Right forelimb (tissue), 1 donor: ENCODE data around the gene SV2C.
A peak's percentile ranks its signal among the peaks of the same experiment; 100 is the strongest.
"Not testable (repeated sequence)": the region's sequence is repeated elsewhere in the genome, so short reads cannot be mapped to it uniquely, and the experiment has no call there.

Source experiments
- DNase-seq: peaks from one replicate; pipeline ENCODE4 v3.0.0-alpha.2; 2018

SV2C gene

GRCh38 chr5:76310208-76310607, 227.0 kb downstream of the SV2C start:
- no peak for DNase-seq

DNA sequence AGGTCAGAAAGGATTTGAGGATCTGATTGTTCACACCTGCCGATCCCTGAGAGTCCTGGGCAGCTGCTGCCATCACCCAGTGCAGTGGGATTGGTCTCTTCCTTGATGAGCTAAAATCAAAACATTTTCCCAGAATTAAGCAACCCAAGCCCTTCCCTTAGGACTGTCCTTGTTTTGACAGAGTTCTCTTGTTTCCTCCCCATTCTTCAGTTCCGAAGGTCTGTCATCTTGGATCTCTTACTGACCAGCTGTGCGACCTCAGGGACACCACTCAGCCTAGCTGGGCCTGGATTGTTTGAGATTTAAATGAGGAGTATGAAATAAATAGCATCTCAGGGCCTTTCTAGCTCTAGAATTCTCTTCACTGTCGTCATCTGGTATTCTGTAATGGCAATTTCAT, 229.6 kb downstream of the SV2C start:
- no peak for DNase-seq

DNA sequence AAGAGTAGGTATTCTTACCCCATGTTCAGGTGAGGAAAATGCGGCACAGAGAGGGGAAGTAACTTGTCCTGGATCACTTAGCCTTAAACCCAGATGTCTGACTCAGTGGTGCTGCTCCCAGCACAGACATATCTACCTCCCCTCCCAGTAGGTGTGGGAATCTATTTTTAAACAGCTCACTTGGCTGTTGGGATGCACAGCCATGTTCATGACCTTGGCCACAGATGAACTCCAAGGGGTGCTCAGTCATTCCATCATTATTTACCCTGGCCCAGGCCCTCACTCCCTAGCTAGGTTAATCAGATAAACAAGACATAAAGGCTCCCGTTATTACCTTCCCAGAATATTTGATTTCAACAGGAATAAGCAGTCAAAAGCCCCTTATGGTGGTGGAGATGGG, 231.5 kb downstream of the SV2C start:
- DNase-seq: no peak

- no peak for DNase-seq
Measured at GRCh38 chr5:76319673-76320072, 236.5 kb downstream of the SV2C start.

- DNase-seq: not testable (repeated sequence)
Measured at GRCh38 chr5:76323494-76323893, 240.3 kb downstream of the SV2C start.

- DNase-seq: no peak
Measured at GRCh38 chr5:76325326-76325725, 242.1 kb downstream of the SV2C start.

- DNase-seq: peak; percentile 43
Measured at GRCh38 chr5:76325876-76326491, 242.8 kb downstream of the SV2C start.

- DNase-seq: peak; percentile 50
Measured at GRCh38 chr5:76326577-76327302, 243.6 kb downstream of the SV2C start.

GRCh38 chr5:76329346-76329745, 246.2 kb downstream of the SV2C start:
- no peak for DNase-seq

- no peak for DNase-seq
Measured at GRCh38 chr5:76331126-76331525, 247.9 kb downstream of the SV2C start.

DNA sequence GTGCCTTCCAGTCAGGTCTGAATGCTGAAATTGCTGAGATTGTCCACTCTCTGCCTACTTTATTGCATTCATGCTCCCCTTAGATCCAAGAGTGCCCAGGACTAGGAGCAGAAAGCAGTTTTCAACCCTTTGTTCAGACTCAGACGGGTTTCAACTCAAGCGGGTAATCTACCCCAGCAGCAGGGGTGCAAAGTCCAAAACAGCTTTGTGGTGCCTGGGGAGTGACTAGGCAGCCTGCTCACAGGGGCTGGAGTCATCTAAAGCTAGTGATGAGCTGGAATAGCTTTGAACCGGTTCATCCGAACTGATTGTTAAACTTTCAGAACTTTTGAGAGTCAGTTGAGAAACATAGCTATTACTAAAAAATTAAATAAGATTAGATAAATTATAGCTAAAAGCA, 248.9 kb downstream of the SV2C start:
- no peak for DNase-seq

GRCh38 chr5:76332611-76333205, 249.5 kb downstream of the SV2C start:
- no peak for DNase-seq

GRCh38 chr5:76333571-76333970, 250.4 kb downstream of the SV2C start:
- no peak for DNase-seq

GRCh38 chr5:76334574-76334973, 251.4 kb downstream of the SV2C start:
- no peak for DNase-seq

DNA sequence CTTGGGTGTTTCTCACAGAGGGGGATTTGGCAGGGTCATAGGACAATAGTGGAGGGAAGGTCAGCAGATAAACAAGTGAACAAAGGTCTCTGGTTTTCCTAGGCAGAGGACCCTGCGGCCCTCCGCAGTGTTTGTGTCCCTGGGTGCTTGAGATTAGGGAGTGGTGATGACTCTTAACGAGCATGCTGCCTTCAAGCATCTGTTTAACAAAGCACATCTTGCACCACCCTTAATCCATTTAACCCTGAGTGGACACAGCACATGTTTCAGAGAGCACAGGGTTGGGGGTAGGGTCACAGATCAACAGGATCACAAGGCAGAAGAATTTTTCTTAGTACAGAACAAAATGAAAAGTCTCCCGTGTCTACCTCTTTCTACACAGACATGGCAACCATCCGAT, 252.3 kb downstream of the SV2C start:
- not testable (repeated sequence) for DNase-seq

DNA sequence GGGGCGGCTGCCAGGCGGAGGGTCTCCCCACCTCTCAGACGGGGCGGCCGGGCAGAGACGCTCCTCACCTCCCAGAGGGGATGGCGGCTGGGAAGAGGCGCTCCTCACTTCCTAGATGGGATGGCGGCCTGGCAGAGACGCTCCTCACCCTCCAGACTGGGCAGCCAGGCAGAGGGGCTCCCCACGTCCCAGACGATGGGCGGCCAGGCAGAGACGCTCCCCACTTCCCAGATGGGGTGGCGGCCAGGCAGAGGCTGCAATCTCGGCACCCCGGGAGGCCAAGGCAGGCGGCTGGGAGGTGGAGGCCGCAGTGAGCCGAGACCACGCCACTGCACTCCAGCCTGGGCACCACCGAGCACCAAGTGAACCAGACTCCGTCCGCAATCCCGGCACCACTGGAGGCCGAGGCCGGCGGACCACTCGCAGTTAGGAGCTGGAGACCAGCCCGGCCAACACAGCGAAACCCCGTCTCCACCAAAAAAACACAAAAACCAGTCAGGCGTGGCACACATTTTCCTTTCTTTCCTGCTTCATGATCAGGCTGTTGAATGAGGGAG, 253.1 kb downstream of the SV2C start:
- not testable (repeated sequence) for DNase-seq

DNA sequence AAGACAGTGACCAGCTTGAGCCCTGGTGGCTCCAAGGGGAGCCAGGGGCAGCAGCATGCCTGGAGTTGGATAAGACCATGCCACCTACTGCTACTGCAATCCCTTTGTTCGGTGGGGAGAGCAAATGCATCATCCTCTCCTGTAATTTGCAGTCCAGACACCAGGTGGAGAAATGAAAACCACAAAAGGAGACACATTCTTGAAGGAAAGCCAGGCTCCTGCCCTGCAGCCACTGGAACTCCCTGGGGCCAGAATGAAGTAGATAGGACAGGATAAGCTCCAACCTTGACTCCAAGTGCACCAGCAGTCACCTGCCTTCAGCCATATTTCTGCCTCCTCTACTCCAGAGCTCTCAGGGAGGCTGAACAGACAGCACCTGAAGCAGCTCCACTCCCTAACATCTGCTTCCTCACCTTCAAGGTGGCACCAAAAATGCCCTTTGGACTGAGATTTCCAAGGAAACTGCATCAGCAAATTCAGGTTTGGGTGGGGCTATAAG, 254.8 kb downstream of the SV2C start:
- DNase-seq: peak; percentile 44

DNA sequence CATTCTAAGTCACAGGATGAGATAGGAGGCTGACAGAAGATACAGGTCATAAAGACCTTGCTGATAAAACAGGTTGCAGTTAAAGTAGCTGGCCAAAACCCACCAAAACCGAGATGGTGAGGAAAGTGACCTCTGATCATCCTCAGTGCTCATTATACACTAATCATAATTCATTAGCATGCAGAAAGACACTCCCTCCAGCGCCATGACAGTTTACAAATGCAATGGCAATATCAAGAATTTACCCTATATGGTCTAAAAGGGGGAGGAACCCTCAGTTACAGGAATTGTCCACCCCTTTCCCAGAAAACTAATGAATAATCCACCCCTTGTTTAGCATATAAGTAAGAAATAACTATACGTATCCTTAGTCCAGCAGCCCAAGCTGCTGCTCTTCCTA, 256.7 kb downstream of the SV2C start:
- DNase-seq: no peak

DNA sequence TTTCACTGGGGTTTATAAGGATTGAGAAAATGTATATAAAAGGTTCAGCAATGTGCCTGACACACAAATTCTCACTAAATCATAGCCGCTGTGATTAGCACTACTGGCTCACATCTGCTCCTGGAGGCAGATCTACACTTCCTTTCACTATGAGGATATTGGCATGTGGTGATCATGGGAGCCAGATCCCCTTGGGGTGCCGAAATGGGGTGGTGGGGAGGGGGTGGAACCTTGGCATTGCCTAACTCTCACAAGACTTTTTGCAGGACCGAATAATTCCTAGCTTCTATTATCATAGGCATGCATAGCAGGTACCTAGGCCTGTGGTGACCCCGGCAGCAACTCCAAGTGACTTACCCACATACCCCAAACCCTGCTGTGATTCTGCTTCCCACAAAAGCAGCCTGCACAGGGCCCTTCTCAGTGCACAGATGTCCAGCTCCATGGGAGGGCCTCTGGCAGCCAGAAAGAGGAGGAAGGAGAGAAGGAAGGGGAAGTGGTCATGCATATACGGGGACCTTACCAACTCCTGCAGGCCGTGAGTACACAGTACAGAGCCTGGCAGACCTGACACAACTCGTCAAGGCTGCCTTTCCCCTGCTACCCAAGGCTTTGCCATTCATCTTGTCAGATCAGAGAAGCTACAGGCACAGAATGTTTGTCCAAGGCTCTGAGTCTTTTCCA, 258.6 kb downstream of the SV2C start:
- DNase-seq: no peak

GRCh38 chr5:76342474-76342873, 259.3 kb downstream of the SV2C start:
- DNase-seq: no peak

DNA sequence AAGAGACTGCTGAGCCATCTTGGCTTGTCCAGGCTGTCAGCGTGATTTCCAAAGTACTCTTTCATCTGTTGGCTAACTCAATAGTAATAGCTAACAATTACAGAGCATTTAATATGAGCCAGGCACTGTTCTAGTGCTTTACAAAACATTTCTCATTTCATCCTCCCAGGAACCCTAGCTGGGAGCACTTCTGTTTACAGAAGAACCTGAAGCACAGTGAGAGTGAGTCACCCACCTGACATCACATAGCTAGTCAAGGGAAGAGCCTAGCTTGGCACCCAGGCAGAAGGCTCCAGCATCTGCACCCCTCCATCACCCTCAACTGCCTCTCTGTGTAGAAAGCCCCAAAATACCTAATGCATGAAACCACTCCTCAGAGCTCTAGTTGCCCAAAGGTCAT, 262.4 kb downstream of the SV2C start:
- no peak for DNase-seq

GRCh38 chr5:76351176-76351575, 268.0 kb downstream of the SV2C start:
- no peak for DNase-seq

DNA sequence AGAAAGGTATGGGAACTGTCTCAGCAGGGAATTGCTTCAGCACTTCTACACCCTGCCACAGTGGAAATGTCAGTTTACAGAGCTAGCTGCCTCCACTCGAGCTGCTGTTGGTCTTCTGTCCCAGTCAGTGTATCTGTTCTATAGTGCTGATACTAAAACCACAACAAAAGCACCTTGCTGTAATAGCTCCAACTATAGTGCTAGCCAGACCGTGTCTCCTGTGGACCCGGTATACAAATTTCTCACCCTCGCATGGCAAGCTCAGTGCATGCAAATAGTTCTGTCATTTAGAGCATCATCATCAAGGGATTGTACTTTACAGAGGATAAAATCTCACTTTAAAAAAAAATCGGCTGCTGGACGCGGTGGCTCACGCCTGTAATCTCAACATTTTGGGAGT, 268.4 kb downstream of the SV2C start:
- DNase-seq: no peak
